ELF-1 (cell line): Measurements from ENCODE around the gene DPYD.
"Not testable (repeated sequence)": the region's sequence is repeated elsewhere in the genome, so short reads cannot be mapped to it uniquely, and the experiment has no call there.

Experiments
- DNase-seq: peaks from one replicate; pipeline ENCODE4 v3.0.0-alpha.2; 2016; ENCODE audit warnings: low read depth, low spot score

The DPYD gene

GRCh38 chr1:97298966-97299365, 621.9 kb downstream of the DPYD start:
- no peak for DNase-seq

GRCh38 chr1:97297611-97298010, 623.2 kb downstream of the DPYD start:
- DNase-seq, result no peak

GRCh38 chr1:97281962-97282361, 638.9 kb downstream of the DPYD start:
- DNase-seq, result no peak

GRCh38 chr1:97277891-97278654, 642.8 kb downstream of the DPYD start:
- no peak for DNase-seq

GRCh38 chr1:97271916-97272788, 648.7 kb downstream of the DPYD start:
- no peak for DNase-seq

- no peak for DNase-seq
These were observed 650.1 kb downstream of the DPYD start for GRCh38 chr1:97270508-97271307.

- DNase-seq, result no peak
These were observed 655.2 kb downstream of the DPYD start for GRCh38 chr1:97265630-97266029.

- no peak for DNase-seq
These were observed 658.0 kb downstream of the DPYD start for GRCh38 chr1:97262842-97263241.

GRCh38 chr1:97258597-97258996, 662.2 kb downstream of the DPYD start:
- DNase-seq, result no peak

GRCh38 chr1:97254731-97255463, 665.9 kb downstream of the DPYD start:
- DNase-seq, result no peak

GRCh38 chr1:97252925-97253324, 667.9 kb downstream of the DPYD start:
- no peak for DNase-seq

- DNase-seq, result no peak
These were observed 668.8 kb downstream of the DPYD start for GRCh38 chr1:97252076-97252475.

GRCh38 chr1:97247196-97247595, 673.6 kb downstream of the DPYD start:
- DNase-seq, result no peak

GRCh38 chr1:97245682-97246081, 675.2 kb downstream of the DPYD start:
- no peak for DNase-seq

- no peak for DNase-seq
These were observed 675.8 kb downstream of the DPYD start for GRCh38 chr1:97245026-97245425.

GRCh38 chr1:97243973-97244560, 676.8 kb downstream of the DPYD start:
- DNase-seq, result no peak

GRCh38 chr1:97238816-97239215, 682.0 kb downstream of the DPYD start:
- no peak for DNase-seq

GRCh38 chr1:97231354-97231753, 689.5 kb downstream of the DPYD start:
- DNase-seq, result not testable (repeated sequence)

GRCh38 chr1:97212671-97213070, 708.2 kb downstream of the DPYD start:
- no peak for DNase-seq

GRCh38 chr1:97210307-97210706, 710.5 kb downstream of the DPYD start:
- no peak for DNase-seq

GRCh38 chr1:97209381-97209957, 711.4 kb downstream of the DPYD start:
- DNase-seq, result no peak
